Activated CD4-positive, alpha-beta T cell treated with anti-CD3 and anti-CD28 coated beads for 48 hours (primary cell): ENCODE results near the gene SLMAP.

Source experiments
- DNase-seq: peaks from one replicate; pipeline ENCODE4 v3.0.0-alpha.2; 2020

Gene SLMAP

GRCh38 chr3:57755741-57756527 lies at the start of gene SLMAP:
SLMAP (plus strand) TSS chr3:57756309; CDS start chr3:57757652, 1,343 bp downstream.
- DNase-seq, result peak; percentile 98

GRCh38 chr3:57706462-57706861 lies 49.6 kb upstream of the SLMAP start:
- DNase-seq, result no peak

GRCh38 chr3:57709031-57709430 lies 47.1 kb upstream of the SLMAP start:
- DNase-seq, result no peak

- no peak for DNase-seq
Measured at GRCh38 chr3:57709559-57709958, 46.5 kb upstream of the SLMAP start.

- DNase-seq, result no peak
Measured at GRCh38 chr3:57715686-57716085, 40.4 kb upstream of the SLMAP start.

DNA sequence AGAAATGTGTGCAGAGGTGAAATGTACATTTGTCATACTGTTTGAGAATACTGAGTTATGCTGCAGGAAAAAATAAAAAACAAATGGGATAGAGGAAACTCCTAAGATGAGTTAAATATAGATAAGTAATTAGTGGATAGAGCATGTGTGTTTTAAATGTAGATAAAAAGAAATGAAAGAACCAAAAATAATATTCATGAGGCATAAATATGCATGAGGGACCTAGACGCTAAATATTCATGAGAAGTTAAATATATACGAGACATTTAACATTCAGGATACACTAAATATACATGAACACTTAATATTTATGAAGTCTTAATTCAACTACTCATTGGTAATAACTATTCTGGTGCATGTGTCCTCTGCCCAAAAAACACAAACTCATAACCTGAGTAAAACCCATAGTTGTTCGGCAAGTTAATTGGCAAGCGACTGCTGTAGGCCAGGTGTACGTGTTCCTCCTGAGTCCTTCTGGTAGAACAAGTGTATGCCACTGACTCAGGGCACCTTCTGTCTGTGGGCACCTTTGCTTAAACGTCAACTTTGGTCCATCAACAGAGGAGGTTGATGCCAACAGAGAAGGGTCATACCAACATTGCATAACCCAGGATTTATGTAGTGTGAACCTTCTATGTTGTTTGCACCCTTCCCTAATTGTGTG lies 38.8 kb upstream of the SLMAP start:
- no peak for DNase-seq

DNA sequence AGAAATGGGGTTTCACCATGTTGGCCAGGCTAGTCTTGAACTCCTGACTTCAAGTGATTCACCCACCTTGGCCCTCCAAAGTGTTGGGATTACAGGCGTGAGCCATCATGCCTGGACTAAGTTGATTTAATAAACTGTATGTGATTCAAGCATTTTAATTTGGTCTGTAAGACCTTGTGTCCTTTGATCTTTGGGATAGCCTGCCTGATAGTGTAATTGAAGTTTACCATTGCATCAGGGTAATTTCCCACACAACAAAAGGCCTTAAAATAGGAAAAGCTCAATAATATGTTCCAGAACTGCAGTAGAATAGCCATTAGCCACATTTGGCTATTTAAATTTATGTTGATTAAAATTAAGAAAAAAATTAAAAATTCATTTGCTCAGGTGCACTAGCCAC lies 38.0 kb upstream of the SLMAP start:
- no peak for DNase-seq

GRCh38 chr3:57726397-57726796 lies 29.7 kb upstream of the SLMAP start:
- DNase-seq, result no peak

DNA sequence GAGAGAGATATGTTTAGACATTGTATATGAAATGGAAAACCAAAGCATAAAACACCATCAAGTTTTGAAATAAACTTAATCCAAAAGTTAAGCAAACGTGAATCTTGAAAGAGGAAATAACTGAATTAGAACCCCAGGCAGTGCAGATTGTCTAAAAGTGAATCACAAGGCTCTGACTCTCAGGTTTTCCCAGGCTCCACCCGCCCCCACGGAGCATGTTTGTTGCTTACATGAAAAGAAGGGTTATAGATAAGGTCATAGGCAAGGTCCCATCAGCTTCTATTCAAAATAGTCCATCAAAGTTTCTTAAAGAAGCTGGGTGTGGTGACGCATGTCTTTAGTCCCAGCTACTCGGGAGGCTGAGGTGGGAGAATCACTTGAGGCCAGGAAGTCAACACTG lies 29.0 kb upstream of the SLMAP start:
- DNase-seq, result peak; percentile 12

GRCh38 chr3:57729334-57730045 lies 26.6 kb upstream of the SLMAP start:
- no peak for DNase-seq

GRCh38 chr3:57730682-57731081 lies 25.4 kb upstream of the SLMAP start:
- DNase-seq, result no peak

GRCh38 chr3:57731311-57731710 lies 24.8 kb upstream of the SLMAP start:
- no peak for DNase-seq

GRCh38 chr3:57733790-57734189 lies 22.3 kb upstream of the SLMAP start:
- no peak for DNase-seq

- no peak for DNase-seq
Measured at GRCh38 chr3:57735405-57735804, 20.7 kb upstream of the SLMAP start.

DNA sequence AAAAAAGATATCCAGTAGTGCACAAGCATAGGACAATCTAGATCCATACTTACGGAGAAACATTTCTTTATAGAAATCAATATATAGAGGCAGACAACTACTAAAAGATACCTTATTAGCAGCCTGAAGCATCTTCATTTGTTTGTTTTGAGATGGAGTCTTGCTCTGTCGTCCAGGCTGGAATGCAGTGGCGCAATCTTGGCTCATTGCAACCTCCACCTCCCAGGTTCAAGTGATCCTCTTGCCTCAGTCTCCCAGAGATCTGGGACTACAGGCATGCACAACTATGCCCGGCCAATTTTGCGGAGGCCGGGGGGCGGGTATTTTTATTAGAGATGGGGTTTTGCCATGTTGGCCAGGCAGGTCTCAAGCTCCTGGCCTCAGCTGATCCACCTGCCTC lies 18.3 kb upstream of the SLMAP start:
- DNase-seq, result no peak

- no peak for DNase-seq
Measured at GRCh38 chr3:57738391-57738790, 17.7 kb upstream of the SLMAP start.

DNA sequence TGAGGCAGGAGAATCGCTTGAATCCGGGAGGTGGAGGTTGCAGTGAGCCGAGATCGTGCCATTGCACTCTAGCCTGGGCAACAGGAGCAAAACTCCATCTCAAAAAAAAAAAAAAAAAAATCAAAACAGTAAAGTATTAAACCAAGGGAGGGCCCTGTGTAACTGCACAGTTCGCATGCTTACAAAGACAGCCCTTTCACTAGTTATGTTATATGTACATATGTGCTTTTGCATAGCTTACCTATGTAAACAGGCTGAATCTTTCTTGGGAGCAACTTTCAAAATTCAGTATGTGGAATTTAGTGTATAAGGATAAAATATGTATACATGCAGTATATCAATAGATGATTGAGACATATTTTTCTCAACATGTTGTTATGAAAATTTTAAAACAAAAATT lies 16.1 kb upstream of the SLMAP start:
- DNase-seq, result no peak

- DNase-seq, result no peak
Measured at GRCh38 chr3:57743496-57743895, 12.6 kb upstream of the SLMAP start.

DNA sequence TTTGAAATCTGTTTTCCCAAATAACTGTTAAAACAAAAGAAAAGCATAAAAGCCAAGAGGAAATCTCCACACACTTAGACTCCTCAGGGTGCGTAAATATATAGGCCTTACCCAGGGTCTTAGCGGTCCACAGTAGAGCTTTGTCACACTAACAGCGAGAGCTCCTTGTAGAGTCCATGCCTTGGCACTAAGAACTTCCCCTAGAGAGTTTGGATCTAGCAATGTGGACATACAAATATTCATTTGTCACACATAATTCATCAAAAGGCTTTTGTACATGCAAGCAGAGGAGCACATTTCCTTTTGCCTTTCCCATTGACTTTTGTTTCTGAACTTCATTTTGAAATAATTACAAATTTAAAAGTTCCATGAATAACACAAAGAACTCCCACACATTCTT lies 11.0 kb upstream of the SLMAP start:
- no peak for DNase-seq

- DNase-seq, result no peak
Measured at GRCh38 chr3:57746156-57747010, 9.7 kb upstream of the SLMAP start.

- no peak for DNase-seq
Measured at GRCh38 chr3:57749542-57749941, 6.6 kb upstream of the SLMAP start.

DNA sequence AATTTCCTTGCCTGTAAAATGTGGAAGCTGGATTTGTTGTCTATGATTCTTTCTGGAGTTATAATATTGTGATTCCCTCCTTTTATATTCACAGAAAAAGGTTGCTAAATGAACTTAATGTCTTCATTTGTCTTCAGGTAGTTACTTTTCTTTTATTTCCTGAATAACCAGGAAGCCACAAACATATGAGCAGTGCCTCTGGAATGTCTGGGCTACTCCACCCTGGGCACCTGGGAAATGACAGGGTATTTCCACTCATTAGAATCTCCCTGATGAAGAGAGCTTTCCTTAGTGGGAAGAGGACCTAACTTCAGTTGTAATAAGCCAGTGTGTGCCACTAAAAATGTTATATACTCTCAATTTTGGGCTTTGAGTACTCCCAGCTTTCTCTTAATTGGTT lies 3.8 kb upstream of the SLMAP start:
- DNase-seq, result no peak

DNA sequence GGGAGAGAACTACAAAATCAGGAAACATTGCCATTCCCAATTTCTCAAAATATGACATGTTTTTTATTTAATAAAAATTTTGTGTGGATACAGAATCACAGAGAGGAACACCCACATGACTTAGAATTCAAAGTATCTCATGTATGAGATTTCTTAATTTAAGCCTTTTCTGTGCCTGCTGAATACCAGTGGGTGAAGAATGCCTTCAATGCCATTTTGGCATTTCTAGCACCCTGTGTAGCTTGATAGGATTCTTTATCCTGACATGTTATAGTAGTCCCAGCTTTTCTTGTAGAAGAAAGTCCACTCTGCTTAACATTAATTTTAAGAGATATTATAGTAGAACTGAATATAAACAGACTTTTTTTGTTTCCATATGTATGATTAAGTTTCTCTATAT lies 3.1 kb upstream of the SLMAP start:
- DNase-seq, result no peak
